ENCODE results near the gene PDGFD.

PDGFD gene

GRCh38 chr11:104000798-104001197, 163.1 kb downstream of the PDGFD start:
- no peak for DNase-seq (ENCODE audit: low read depth in 2 of 2)

DNA sequence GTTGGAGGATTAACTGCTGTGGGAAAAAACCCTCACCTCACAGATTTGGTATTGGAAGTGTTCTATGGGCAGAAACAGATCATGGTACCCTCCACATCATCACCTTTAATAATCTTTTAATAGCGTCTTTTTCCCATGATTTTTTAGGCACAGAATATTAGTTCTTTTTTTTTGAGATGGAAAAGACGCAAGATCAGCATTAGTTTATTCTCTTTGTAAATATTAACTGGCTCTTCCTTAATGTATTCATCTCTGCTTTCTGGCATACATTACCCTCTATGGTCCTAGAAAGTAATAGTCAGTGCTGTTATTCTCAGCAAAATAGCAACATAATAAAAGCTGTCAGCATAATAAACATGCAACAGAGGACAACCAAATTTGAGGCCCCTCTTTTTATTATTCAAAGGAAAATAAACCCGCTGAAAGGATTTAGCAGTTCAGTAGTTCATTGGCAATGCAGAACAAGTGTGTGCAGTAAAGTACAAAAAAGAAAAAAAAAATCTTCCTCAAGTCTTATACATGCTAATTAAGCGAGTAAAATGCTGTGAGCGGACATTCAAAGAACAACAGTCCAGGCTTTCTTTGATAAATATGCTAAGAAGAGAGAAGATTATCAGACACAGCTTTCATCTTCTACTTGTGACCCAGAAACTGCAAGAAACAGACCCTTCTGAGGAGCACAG, 165.0 kb downstream of the PDGFD start:
- DNase-seq (ENCODE audit: low read depth in 2 of 2) = no peak

GRCh38 chr11:103997082-103997481, 166.9 kb downstream of the PDGFD start:
- no peak for DNase-seq (ENCODE audit: low read depth in 2 of 2)

DNA sequence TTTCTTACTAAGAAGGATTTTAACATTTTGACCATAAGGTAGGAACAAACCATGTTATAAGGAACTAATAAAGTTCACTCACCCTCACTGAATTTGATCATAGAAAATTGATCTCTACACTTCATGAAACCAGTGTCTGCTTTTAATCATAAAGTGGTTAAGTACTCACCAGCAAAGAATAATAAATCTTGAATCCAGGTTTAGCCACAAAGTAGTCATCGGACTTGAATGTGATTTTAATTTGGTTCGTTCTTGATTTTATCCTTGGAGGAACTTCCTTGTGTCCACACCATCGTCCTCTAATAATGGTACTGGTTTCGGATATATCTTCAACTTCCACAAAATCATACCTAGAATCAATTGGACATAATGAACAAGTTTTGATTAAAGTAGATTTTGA, 168.1 kb downstream of the PDGFD start:
- no peak for DNase-seq (ENCODE audit: low read depth in 2 of 2)

DNA sequence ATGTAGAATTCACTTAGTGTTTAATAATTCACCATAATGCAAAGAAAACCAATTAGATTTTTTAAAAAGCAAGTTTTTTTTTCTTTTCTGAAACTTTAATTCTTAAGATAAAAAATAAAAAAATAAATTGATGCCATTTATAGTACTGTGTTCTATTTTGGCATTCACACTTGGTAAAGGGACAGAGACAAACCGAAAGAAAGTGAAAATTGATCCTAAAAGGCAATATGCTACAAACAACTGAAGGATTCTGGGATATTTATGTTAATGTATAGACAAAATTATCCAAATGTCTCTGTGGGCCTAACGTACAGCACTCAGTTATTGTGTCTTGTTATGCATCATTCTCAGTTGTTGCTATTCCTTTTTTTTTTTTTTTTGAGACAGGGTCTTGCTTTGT, 169.4 kb downstream of the PDGFD start:
- no peak for DNase-seq (ENCODE audit: low read depth in 2 of 2)

GRCh38 chr11:103994094-103994493, 169.9 kb downstream of the PDGFD start:
- no peak for DNase-seq (ENCODE audit: low read depth in 2 of 2)

DNA sequence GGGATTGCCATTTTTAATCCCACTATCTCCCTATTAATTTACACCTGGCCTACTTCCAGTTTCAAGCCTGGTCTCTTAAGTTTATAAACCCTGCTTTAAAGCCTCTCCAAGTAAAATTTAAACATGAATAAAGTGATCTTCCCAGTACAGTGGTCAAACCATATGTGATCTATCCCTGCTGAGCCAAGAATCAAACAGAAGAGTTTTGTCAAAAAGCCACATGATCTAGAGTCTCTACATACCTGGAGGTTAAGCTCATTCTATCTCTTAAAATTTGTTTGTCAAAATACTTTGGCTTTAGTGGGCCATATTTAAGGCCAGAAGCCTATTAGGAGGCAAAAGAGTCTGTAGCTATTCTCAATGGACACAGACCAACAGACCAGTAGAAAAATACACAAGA, 170.4 kb downstream of the PDGFD start:
- no peak for DNase-seq (ENCODE audit: low read depth in 2 of 2)

- DNase-seq (ENCODE audit: low read depth in 2 of 2) = no peak
Observed at GRCh38 chr11:103988595-103988969, 175.4 kb downstream of the PDGFD start.

GRCh38 chr11:103987629-103988594, 176.0 kb downstream of the PDGFD start:
- DNase-seq (ENCODE audit: low read depth in 2 of 2) = no peak

- no peak for DNase-seq (ENCODE audit: low read depth in 2 of 2)
Observed at GRCh38 chr11:103985041-103985440, 178.9 kb downstream of the PDGFD start.

DNA sequence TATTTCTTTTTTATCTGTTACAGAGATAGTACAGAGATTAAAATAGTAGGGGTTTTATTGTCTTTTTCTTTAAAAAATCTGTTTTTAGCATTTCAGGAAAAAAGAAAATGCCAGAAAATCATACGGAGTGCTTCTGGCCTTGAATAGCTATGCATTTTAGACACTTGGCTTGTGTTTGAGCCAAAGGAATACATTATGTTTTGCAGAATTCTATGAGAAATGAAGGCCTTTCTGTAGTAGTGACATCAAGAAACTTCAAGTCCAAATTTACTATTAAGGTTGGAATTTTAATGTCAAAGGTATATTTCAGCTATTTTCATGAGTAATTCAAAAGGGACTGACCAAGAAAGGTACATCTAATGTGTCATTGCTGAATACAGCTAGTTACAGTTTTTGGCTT, 183.8 kb downstream of the PDGFD start:
- no peak for DNase-seq (ENCODE audit: low read depth in 2 of 2)

DNA sequence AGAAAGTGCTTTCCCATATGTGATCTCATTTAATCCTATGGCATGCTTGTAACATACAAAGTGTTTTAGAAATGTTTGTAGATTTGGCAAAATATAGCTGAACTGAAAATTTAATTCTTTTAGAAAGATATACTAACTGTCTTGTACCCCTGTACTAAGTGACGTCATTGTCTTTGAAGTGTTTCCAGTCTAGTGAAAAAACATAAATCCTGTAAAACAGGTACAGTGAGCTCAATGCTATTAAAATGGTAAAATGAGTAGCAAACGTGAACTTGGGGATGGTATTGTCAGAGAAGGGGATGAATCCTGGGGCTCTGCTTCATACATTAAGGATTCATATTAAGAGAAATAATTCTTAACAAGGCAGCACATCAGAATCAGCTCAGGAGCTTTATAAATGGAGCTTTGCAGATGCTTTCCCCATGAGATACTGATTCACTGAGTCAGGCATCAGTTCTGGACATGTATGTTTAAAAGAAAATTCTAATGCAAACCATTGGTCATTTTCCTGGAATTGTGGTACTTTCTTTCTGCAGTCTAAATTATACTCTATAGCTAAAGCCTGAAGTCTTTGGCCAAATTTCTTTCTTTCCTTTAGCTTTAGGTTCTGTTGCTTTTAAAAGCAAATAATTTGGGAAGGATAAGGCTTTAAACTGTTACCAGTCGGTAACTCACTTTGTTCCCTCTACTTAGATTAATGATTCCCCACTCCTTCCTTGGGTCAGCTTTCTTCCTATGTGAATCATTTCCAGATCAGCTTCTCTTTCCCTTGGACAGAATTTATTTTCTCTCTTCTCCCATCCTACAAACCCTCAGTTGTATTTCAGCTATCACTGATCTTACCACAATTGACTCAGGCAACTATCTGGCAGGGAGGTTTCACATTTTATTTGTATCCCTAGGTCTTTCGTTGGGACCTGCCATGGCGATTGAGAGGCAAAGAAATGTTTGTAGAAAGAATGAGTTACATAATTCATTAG, 185.0 kb downstream of the PDGFD start:
- DNase-seq (ENCODE audit: low read depth in 2 of 2) = no peak

DNA sequence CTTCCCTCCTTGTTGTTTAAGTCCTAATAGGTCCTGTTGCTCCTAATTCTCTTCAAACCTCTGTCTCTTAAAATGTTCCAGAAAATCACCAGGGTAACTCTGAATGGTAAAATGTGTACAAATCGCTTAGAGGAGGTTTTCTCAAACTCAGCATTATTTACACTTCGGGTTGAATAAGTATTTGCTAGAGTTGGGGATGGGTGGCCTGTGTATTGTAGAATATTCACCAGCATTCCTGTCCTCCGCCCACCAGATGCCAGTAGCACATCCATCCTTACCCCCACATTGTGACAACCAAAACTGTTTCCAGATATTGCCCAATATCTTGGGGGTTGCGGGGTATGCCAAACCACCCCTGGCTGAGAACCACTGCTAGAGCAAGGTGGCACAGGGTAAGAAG, 191.9 kb downstream of the PDGFD start:
- no peak for DNase-seq (ENCODE audit: low read depth in 2 of 2)

- DNase-seq (ENCODE audit: low read depth in 2 of 2) = no peak
Observed at GRCh38 chr11:103970701-103971249, 193.2 kb downstream of the PDGFD start.

DNA sequence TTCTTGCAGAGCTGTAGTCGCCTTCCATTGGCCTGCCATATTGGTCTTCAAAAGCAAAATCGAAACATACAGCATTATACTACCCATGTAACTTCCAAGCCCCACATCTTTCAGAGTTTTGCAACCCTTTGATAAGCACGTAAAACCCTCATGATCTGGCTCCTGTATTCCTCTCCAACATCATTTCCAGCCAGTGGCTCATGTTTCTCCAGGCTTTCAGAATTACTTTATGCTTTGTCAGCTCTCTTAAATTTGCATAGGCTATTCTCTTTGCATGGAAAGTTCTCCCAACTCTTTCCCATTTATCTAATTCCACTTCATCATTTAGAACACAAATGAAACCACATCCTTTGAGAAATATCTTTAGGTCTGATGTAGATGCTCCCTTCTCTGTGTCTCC, 195.3 kb downstream of the PDGFD start:
- no peak for DNase-seq (ENCODE audit: low read depth in 2 of 2)

DNA sequence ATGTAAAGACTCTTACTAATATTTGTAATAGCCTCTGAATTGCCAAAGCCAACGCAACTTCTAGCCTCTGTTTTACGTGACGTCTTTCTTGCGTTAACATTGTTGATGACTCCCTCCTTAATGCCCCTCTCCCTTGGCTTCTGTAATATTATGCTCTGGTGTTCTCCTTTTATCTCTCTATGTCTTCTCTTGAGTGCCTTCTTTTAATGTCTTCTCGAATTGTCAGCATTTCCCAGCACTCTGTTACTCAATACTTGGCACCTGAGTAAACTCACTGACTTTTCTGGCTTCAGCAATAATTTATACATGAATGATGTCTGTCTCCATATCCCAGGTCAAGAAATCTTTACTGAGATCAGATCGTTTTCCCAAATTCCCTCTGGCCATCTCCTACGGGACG, 196.0 kb downstream of the PDGFD start:
- no peak for DNase-seq (ENCODE audit: low read depth in 2 of 2)

GRCh38 chr11:103964390-103964789, 199.6 kb downstream of the PDGFD start:
- no peak for DNase-seq (ENCODE audit: low read depth in 2 of 2)

GRCh38 chr11:103963648-103964047, 200.3 kb downstream of the PDGFD start:
- no peak for DNase-seq (ENCODE audit: low read depth in 2 of 2)

DNA sequence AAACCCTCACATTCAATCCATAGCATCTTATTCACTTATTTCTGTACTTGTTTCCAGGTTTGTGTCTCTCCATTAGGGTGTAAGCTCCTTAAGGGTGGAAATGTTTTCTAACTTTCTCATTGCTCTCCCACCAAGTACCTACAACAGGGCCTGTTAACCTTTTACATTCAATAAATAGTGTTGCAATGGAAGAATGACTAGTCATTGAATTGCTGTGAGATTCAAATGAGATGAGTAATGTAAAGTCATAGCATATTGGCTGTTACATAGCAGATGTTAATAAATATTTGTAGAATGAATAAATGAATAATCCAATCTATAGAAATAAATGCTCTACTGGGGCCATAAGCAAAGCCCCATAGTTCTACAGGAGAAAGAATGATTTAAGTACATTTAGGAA, 202.9 kb downstream of the PDGFD start:
- DNase-seq (ENCODE audit: low read depth in 2 of 2) = no peak

DNA sequence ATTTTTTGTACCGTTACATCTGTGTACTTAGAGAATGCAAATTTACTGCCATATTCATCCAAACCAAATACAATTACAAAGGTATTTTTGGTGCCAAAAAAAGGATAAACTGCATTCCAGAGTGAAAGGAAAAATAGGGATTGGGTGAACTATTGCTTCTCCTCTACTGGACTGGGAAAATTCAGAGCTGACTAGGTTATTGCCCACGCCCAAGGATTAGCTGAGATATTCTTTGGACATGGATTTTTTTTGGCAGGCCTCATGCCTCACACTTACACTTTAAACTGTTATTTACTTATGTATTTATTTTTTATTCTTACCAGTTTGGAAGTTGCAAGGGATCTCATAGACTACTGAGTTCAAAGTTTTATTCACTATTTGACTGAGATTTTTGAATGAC, 203.8 kb downstream of the PDGFD start:
- DNase-seq (ENCODE audit: low read depth in 2 of 2) = no peak

GRCh38 chr11:103959279-103959942, 204.5 kb downstream of the PDGFD start:
- DNase-seq (ENCODE audit: low read depth in 2 of 2) = no peak
